ENCODE measurements around the gene CD209. TPM values are rescaled to one million over a fixed set of nuclear protein-coding genes. Genes with fewer than 3 reads are reported as not detected.

CD209 gene
- total and polyA plus RNA-seq, 7 donors, result 1.4 to 12.3 (median 5.4) TPM

DNA sequence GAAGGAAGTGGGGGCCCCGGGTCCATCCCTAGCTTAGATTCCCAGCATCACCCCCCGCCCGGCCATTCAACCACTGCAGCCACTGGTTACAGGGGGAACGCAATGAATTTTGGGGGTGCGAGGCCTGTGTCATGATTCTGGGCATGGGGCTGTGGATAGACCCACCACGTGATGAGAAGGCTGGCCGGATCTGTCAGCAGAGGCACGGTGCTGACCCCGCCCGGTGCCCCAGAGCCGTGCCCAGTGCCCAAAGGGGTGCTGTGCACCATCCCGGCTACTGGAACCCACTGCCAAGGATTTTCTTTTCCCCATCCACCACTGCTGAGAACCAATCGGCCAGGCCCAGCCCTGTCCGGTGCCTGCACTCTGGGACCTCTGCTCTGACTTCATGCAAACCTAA, 43.1 kb upstream of the CD209 start:
- DNase-seq, result no peak
- Histone ChIP-seq H3K27ac (no peak overlapping the region), H3K4me3 (no peak overlapping the region), H3K4me1 (peaks cover 0 to 10% (median 4%) of the 10 kb centered on the region in 4 donors), H3K27me3 (peaks cover 21 to 56% (median 39%) of the 10 kb centered on the region in 3 donors), H3K36me3 (no peaks in the 10 kb centered on the region), H3K9me3 (no peaks in the 10 kb centered on the region)
- intact Hi-C loops (cut with DNase I), result no loop called here
- 83 to 90% methylated on average over 14 of the region's 14 CpGs for WGBS, 2 donors
- TF ChIP-seq POLR2AphosphoS5 (IDR thresholded peaks at IDR 0.05) (no peak), EP300 (IDR thresholded peaks at IDR 0.05) (no peak), CTCF (IDR thresholded peaks at IDR 0.05) (no peak), POLR2A (IDR thresholded peaks at IDR 0.05) (no peak)

DNA sequence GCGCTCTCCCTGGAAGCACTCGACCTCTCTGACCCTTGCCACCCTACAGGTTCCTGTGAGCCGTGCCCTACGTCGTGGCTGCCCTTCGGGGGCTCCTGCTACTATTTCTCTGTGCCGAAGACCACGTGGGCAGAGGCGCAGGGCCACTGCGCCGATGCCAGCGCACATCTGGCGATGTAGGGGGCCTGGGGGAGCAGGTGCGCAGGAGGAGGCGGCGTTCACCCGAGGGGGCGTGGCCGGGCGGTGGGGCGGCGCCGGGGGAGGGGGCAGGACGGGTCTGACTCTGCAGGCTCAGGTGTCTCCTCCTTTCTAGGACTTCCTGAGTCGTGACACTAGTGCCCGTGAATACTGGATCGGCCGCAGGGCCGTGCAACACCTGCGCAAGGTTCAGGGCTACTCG, 42.1 kb upstream of the CD209 start:
- Histone ChIP-seq H3K27ac (no peak overlapping the region), H3K36me3 (no peaks in the 10 kb centered on the region), H3K9me3 (no peaks in the 10 kb centered on the region), H3K4me1 (peaks cover 0 to 10% (median 4%) of the 10 kb centered on the region in 4 donors), H3K27me3 (peaks cover 23 to 61% (median 39%) of the 10 kb centered on the region in 3 donors), H3K4me3 (no peak overlapping the region)
- no peak for DNase-seq
- WGBS, 2 donors, result 4 to 6% methylated on average over 31 of the region's 31 CpGs
- intact Hi-C loops (cut with DNase I), result no loop called here
- no peak for TF ChIP-seq POLR2AphosphoS5 (IDR thresholded peaks at IDR 0.05)
- no peak for TF ChIP-seq EP300 (IDR thresholded peaks at IDR 0.05)
- TF ChIP-seq POLR2A (IDR thresholded peaks at IDR 0.05), result no peak
- TF ChIP-seq CTCF (IDR thresholded peaks at IDR 0.05), result no peak

- TF ChIP-seq CTCF (IDR thresholded peaks at IDR 0.05) (no peak), EP300 (IDR thresholded peaks at IDR 0.05) (no peak), POLR2AphosphoS5 (IDR thresholded peaks at IDR 0.05) (no peak), POLR2A (IDR thresholded peaks at IDR 0.05) (no peak)
- WGBS, 2 donors, result 2 to 4% methylated on average over 23 of the region's 23 CpGs
- no peak for DNase-seq
- no peak overlapping the region for H3K27ac ChIP-seq
- intact Hi-C loops (cut with DNase I), result no loop called here
- no peak overlapping the region for H3K4me3 ChIP-seq
- H3K36me3 ChIP-seq, result no peaks in the 10 kb centered on the region
- peaks cover 0 to 10% (median 4%) of the 10 kb centered on the region in 4 donors for H3K4me1 ChIP-seq
- peaks cover 23 to 65% (median 42%) of the 10 kb centered on the region in 3 donors for H3K27me3 ChIP-seq
- no peaks in the 10 kb centered on the region for H3K9me3 ChIP-seq
Measured at GRCh38 chr19:7788933-7789323, 41.6 kb upstream of the CD209 start.

GRCh38 chr19:7788178-7788932, 41.0 kb upstream of the CD209 start:
- DNase-seq, result no peak
- intact Hi-C loops (cut with DNase I), result no loop called here
- H3K36me3 ChIP-seq, result no peaks in the 10 kb centered on the region
- no peak for TF ChIP-seq POLR2A (IDR thresholded peaks at IDR 0.05)
- TF ChIP-seq CTCF (IDR thresholded peaks at IDR 0.05), result no peak
- TF ChIP-seq POLR2AphosphoS5 (IDR thresholded peaks at IDR 0.05), result no peak
- TF ChIP-seq EP300 (IDR thresholded peaks at IDR 0.05), result no peak
- H3K9me3 ChIP-seq, result no peaks in the 10 kb centered on the region
- H3K27me3 ChIP-seq, result peaks cover 23 to 71% (median 44%) of the 10 kb centered on the region in 3 donors
- H3K4me3 ChIP-seq, result peak overlapping the region in 2 of 4 donors; percentile 9 to 18
- 4 to 10% methylated on average over 67 of the region's 67 CpGs for WGBS, 2 donors
- peaks cover 0 to 10% (median 4%) of the 10 kb centered on the region in 4 donors for H3K4me1 ChIP-seq
- no peak overlapping the region for H3K27ac ChIP-seq

Data from sigmoid colon (tissue), 7 donors.